Measurements from ENCODE around the gene STRA8.

The STRA8 gene, protein sequence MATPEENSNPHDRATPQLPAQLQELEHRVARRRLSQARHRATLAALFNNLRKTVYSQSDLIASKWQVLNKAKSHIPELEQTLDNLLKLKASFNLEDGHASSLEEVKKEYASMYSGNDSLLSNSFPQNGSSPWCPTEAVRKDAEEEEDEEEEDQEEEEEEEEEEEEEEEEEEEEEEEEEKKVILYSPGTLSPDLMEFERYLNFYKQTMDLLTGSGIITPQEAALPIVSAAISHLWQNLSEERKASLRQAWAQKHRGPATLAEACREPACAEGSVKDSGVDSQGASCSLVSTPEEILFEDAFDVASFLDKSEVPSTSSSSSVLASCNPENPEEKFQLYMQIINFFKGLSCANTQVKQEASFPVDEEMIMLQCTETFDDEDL

DNA sequence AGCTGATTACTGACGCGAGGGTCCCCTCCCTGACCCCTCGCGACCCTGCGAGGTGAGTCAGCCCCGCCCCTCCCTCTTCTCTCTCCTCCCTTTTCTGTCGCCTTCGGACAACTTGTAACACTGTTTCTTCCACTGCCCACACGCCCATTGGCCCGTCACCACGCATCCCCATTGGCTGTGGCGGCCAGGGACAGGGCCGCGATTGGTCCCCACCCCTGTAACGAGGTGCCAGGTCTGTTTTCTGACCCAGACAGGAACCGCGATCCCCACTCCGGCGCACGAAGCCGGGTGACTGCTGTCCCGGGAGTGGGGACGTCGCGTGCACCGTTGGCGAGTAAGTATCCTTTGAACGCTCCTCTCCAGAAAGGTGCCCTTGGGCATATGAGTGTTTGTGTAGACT lies at the start of gene STRA8:
TSS of gene STRA8 (plus strand) at position 269 of the 400 bp plus-strand sequence. CDS start 6,687 bp downstream, outside the sequence.
- no peak for DNase-seq

DNA sequence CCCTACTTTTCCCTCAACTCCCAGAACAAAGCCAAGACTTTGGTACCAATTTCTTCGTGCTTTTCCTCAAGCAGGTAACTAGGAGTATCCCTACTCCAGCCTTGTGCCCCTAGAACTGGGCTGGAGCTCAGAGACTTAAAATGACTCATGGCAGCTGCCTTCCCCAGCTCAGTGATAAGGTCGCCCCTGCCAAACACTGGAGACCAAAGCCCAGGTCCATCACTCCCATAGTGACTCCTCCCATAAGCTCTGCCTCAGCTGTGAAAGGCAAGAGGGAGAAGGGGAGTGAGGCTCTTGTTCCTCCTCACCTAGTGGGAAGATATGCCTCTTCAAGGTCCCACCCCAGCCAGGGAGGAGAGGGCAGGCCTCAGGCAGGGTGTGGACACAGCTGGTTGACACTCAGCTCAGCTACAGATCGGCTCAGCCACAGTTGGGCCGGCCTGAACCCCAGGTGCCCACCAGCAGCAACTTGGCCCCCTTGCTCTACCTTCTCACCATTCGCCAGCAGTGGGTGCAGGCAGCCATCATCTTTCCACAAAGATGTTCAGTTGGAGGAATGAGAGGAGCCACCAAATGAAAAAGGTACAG lies 49.3 kb upstream of the STRA8 start:
- no peak for DNase-seq

DNA sequence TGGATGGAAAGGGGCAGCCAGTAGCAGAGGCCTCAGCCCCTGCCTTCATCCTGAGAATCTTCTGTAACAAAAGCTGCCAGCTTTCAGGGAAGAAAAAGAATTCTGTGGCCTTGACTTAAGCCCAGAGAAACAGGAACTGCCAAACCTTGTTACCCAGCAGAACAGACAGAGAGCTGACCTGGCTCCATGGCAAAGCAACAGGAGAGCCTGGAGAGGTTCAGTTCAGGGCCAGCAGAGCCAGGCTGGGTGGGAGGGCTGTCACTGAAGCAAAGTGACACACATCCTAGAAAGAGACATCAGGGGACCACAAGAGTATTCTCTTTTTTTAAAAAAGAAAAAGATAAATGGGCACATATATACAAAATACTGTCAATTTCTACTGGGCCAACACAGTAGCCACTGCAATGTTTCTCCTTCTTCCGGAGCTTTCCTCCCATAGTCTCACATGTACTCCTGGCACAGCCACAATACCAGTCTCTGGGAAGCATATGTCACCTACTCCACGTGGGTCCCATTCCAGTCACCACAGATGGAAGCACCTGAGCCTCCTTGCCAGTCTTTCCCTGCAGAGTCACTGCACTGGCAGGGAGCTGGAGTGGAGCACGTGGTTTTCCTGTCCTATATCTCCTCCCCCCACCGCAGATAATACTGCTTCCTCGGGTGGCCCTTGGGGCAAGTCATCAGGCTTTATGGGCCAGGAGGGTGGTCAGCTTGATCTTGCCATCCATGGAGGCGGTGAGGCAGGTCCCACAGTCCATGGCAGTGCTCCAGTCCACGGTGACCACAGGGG lies 48.0 kb upstream of the STRA8 start:
- DNase-seq, result no peak

DNA sequence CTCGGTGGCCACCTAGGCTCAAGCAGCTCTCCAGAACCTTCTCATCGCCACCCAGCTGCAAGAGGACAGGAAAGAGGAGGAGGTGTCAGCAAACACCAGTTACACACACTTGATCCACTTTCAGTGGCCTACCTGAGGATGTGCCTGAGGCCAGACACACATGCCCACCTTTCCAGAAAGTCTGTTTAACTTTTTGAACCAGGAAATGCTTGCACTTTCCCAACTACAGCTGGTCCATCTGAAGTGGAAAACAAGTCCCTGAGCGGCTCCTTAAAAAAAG lies 47.4 kb upstream of the STRA8 start:
- DNase-seq, result no peak

DNA sequence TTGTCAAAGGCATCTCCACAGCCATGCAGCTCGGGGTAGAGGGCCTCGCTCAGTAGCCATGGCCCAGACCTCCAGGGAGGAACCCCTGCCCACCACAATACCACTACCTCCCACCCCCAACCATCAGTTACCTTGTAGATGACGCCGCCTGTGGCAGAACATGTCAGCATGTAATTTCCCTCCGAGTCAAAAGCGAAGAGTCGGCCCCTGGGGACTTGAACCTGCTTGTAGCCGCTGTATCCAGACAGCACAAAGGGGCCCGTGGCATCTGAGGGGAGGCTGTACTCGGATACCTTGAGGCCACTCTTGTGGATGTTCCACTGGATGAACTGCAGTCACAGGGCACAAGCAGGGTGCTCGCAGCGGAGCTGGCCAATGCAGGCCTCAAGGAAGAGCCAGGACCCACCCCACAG lies 46.8 kb upstream of the STRA8 start:
- DNase-seq, result peak; percentile 23

DNA sequence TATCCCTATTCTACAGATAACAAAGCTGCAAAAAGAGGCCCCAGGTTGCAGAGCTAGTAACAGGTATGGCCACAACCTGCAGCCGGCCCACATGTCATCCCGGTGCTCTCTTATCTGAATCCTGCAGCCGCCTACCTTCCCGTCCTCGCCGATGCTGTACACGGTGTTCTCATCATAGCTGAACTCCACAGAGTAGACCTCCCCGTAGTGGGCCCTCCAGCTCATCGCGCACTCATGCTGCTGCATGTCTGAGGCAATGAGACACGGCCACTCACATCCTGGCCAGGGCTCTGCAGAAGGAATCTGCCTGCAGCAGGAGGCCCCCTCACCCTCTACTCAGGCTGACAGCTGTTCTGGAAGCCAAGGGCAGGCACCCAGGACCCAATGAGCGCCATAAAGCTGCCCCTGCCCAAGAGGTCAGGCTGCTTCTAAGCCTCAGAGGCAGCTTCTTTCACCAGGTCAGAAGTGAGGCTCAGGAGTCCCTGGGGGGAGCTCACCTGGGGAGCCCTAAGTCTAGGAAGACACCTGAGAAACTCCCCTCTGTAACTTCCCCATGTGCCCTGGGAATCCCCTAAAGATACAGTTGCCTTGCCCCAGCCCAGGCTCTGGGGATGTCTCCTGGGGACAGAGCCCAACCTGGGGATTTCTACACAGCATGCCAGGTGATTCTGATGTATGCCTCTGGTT lies 45.2 kb upstream of the STRA8 start:
- no peak for DNase-seq

DNA sequence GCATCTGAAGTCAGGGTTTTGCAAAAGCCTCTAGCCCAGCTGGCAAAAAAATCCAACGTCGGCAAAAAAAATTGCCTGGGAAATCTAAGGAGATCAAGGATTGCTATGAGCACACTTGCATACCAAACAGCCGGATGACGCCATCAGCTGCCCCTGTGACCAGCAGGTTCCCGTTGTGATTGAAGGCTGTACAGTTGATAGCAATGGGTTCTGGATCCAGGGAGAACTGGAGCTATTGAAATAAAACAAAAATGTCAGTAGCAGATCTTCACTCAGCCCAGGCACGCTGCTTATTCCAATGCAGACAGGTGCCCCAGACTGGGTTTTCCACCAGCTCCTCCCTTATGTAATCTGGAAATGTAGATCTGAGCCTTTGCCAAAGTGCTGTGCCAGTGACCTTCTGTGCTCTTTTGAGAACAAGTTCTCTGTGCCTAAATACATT lies 44.4 kb upstream of the STRA8 start:
- no peak for DNase-seq

DNA sequence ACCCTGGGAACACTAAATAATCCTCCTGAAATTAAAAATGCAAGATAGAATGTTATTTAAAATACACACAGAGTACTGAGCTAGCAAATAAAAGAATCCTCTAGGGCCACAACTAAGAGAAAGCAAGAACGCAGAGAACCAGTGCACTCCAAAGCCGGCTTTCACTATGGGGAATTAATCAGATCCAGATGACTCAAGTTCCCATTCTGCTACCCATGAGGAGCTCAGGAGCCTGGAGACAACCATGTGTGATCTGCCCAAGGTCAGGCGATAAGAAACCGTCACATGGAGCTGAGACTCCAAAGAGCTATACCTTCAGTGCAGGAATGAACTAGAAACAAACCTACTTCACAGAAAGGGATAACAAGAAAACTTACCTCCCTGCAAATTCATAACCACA lies 43.7 kb upstream of the STRA8 start:
- DNase-seq, result no peak

DNA sequence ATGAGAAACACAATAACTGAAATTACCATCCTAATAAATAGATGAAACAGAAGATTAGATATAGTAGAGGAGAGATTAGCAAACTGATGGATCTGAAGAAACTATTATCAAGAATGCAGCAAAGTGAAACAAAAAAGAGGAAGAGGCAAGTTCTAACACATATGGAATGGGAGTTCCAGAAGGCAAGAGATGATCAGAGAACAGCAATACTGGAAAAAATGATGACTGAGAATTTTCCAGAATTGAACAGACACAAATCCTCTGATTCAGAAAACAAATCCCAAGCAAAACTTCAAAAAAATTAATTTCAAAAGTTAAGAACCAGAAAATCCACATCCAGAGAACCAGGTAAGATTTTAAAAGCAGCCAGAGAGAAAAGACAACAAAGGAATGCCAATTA lies 42.9 kb upstream of the STRA8 start:
- no peak for DNase-seq

DNA sequence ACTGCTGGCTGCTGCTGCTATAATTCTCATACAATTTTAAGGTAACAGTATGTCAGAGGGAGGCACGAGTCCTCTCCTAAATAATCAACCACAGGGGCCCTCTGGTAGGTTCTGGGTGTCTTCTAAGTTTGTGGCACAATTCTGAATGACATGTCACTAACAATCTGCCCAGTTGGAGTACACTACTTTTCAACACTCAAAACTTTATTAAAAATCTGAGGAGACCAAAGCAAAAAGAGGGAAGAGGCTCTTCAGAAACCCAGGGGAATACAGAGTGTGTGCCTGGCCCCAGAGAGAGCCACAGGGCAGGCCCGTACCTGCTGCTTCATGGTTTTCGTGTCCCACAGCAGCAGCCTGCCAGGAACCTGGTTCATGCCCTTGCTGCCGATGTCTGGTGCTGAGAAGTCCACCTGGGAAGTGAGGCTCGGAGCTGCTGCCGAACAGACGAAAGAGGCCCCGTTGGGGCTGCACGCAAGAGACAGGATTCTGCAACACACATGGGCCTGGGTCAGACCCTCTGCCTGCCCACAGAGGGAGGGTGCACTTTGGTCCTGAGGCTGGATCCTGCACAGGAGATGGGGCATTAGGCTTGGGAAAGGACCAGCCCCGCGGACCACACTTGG lies 40.6 kb upstream of the STRA8 start:
- no peak for DNase-seq

DNA sequence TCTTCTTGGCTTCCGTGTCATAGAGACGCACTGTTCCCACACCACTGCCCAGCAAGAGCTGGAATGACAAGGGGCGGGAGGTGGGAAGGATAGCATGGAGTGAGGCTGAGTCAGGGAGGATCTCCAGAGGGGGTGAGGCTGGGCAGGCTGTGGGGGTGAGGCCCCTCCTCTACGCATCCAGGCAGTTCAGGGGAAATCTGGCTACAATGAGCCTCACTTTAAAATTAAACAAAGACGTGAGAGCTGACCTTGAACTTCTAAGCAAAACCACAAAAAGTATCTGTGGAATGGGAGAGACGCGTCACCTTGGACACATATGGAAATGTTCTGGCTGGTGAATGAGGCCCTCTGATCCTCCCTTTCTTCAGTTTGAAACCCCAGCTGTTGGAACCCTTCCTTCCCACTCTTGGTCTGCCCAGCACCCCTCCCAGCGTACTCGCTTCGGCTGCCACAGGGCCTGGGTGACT lies 40.0 kb upstream of the STRA8 start:
- DNase-seq, result no peak

DNA sequence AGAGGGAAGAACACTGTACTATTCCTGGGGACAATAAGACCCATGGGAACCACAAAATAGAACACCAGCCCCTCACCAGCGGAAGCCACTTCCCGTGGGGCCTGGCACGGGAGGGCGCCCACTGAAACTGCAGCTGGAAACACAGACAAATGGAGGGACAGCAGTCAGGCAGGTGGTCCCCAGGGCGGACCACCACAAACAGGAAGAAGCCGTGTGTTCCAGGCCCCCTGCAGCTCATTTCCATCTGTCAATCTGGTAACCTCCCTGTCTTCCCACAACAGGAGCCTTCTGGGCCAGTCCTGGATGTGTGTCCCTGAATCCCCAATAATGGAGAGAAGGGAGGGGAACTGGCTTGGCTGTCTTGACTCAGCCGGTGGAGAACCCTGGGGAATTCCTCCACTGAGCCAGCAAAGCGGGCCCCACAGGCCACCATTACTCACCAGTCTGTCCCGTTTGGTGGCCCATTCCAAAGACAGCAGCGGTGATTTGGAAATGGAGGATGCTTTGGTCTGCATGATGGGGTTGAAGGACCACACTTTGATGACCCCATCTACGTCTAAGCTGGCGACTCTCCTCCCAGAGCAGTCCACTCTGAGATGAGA lies 39.0 kb upstream of the STRA8 start:
- no peak for DNase-seq

DNA sequence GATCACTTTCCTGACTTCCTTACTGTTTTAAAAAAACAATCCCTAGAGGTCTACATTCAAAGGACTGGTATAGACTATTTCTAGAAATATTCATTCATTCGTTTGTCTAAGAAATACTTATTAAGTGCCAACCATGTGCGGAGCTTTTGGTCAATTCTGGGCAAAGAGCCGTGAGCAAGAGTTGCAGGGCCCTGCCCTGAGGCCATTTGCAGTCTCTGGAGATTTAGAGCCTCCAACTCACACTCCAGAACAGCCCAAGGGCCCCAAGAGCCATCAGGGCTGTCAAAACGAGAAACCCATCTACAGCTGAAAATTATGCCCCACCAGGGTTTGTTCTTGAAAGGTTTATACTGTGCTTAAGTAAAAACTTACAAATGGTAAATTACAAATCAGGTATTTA lies 38.5 kb upstream of the STRA8 start:
- DNase-seq, result no peak

DNA sequence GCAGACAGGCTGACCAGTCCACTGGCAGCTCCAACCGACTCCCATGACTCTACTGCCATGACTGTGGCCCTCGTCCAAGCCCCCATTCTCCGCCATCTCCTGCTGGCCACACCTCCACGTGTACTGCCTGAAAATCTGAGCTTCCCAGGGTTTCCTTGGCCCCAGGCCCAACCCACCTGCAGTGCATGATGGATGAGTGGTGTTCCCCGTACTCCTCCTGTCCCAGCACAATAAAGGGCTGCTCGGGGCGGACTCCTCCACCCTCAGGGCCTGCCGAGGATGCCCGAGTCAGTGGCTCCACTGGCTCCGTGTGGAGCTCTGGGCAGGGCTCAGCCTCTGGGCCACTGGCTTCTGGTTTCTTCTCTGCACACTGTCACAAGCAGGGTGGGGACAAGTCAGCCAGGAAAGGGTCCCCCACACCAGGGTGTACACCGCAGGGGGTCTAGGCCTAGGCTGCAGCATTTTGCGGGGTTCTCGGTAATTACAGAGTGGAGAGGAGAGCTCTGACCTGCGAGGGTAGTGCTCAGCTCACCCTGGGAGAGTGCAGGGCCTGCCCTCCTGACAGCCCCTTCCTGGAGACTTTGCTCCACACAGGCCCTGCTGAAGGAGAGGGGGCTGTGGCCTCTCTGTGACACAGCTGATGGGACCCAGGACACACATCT lies 37.5 kb upstream of the STRA8 start:
- no peak for DNase-seq

DNA sequence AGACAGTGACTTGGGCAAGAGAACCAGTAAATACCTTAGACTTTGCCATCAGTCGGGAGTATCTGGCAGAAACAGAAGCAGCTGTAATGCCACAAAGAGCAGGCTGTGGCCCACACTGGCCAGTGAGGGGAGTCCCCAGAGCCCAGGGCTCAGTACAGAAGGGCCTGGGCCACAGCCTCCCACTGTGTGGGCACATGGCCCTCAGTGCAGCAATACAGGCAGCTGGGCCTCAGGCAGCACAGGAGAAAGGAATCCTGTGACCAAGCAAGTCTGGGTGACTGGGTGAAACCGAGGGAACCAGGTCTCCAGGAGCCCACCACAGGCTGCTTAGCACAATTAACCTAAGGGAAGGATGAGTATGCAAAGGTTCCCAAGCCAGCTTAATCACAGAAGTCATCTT lies 36.3 kb upstream of the STRA8 start:
- DNase-seq, result no peak

DNA sequence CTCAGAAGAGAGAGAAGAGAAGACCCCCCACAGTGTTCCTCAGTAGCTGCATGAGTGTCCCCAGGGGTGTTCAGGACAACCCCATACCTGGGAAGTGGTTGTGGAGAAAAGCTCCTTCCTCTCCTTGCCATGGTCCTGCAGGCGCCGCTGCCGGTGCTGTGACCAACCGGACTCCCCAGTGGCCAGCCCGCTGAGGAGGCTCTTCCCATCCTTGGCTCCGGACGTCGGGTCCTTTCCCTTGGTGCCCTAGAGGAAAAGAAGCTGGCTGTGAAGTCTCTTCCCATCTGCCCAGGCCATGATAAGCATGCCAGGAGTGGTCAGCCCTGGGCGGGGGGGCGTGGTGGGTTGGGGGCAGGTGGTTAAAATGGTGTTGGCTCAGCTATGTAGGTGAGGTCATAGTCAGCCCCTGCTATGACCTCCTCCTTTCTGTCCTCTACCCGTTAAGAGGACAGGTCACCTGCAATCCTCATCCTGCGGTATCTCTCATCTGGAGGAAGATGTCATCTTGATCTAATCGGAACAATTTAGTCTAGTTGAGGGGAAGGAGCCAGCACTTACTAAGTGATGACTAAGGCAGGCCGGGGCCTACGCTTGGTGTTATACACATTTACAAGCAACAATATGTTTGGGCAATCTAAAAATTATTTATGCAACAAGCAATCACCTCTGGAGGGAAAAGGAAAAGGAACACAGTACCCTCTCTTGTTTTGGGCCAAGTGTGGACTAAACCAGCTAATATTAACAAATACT lies 35.6 kb upstream of the STRA8 start:
- DNase-seq, result no peak

DNA sequence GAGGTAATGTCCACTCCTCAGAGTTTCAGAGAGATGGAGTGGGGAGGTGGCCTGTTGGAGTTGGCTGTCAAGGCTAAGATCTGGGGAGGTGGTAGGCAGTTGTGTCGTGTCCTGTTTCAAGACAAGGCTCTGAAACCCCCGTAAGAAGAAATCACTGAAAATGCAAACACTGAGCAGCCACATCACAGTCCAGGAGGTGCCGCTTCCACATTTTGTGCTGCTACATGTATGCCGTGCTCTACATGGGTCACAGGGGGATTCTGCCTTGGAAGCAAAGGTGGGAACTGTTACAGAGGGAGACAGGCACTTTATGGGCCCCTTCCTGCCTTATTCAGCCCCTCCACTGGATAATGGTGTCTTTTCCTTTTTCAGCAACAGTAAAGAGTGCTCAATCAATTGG lies 34.2 kb upstream of the STRA8 start:
- no peak for DNase-seq

DNA sequence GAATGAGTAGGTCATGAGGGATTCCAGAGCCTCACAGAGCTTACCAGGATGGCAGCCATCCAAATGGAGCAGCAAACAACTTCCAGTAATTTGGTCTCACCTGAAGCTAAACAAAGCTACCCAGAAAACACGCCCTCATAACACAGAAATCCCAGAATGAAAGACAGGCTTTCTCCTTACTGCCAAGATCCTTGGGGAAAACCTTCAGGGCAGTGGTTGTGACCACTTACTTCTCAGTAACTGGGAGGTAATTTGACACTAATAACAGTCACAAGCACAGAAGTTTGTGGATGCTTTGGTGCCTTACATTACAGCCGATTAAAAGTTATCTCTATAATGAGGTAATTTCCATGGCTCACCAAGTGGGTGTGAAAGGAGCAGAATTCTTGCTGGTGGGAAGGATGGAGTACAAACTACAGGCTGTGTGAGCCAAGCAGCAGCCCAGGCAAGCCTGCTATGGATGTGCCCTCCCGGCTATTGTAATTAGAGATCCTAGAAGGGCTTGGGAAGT lies 32.8 kb upstream of the STRA8 start:
- no peak for DNase-seq

DNA sequence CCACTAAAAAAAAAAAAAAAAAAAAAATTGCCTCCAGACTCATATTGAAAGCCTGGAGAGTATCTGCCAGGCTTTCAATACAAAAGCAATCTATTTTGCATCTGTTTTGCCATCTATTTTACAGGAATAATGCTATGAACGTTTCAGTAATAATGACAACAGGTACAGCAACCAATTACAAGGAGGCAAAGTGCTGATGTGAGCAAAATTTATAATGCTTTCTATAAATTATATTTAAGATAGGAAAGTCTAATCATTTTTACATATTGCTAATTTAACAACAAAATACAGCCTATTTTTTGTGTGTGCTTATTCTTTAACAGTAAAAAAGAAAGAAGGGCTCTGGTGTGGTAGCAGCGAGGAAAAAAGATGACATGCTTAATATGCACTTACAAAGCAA lies 32.3 kb upstream of the STRA8 start:
- no peak for DNase-seq

DNA sequence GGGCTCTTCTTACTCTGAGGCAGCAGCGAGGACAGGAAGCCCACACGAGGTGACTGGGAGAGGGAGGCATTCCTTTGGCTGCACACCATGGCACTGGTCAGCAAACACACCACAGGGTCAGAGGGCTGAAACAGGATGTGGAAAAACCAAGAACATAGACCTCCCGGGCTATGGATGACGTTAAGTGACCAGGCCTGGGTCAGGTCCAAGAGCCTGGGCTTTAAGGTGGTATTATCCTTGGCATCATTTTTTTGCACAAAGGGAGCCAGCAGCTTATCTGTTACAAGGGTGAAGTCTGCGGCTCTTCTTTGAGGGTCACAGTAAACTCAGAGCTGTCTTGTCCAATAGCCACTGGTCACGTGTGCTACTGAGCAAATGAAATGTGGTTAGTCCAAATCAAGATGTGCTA lies 29.3 kb upstream of the STRA8 start:
- no peak for DNase-seq

DNA sequence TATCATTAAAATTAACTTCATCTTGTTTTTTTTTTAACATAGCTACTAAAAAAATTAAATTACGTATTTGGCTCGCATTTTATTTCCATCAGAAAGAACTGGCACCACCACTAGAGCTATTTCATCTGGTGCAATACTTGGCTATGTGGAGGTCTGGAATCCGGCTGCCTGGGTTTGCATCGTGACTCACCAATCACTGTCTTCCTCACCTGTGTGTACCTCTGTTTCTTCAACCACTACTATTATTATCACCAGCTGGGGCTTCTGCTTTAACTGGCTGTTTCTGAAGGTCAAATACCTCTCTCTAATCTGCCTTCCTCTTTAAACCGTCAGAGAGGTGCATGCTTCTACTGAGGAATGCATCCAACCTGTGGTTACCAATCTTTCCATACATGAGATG lies 28.8 kb upstream of the STRA8 start:
- no peak for DNase-seq
